Neuronal stem cell (in vitro differentiated cells): Measurements from ENCODE around the gene PCGF5.

ENCODE experiments used
- DNase-seq: peaks from one replicate; pipeline ENCODE4 v3.0.0-alpha.2; 2013; ENCODE audit warnings: low spot score
- H2AFZ ChIP-seq: one replicate; pipeline ENCODE4 v1.6.1; 2013; ENCODE audit warnings: mild to moderate bottlenecking, low read length, inconsistent platforms
- H2AK5ac ChIP-seq: 2 replicates; pipeline ENCODE4 v1.6.1; 2013; ENCODE audit warnings: low read depth, mild to moderate bottlenecking, inconsistent platforms, low read length, moderate library complexity, mixed read lengths
- H2BK120ac ChIP-seq: 2 replicates; pipeline ENCODE4 v1.6.1; 2013; ENCODE audit warnings: low read depth, mild to moderate bottlenecking, inconsistent platforms, low read length, moderate library complexity, mixed read lengths
- H2BK12ac ChIP-seq: one replicate; pipeline ENCODE4 v1.6.1; 2013; ENCODE audit warnings: low read length, inconsistent platforms
- H2BK15ac ChIP-seq: 2 replicates; pipeline ENCODE4 v1.6.1; 2013; ENCODE audit warnings: mild to moderate bottlenecking, low read length, inconsistent platforms, mixed read lengths
- H2BK5ac ChIP-seq: one replicate; pipeline ENCODE4 v1.6.1; 2013; ENCODE audit warnings: inconsistent platforms, mild to moderate bottlenecking, low read length, moderate library complexity
- H3K14ac ChIP-seq: one replicate; pipeline ENCODE4 v1.6.1; 2013; ENCODE audit warnings: low read length, inconsistent platforms
- H3K18ac ChIP-seq: 2 replicates; pipeline ENCODE4 v1.6.1; 2013; ENCODE audit warnings: low read length, inconsistent platforms
- H3K23ac ChIP-seq: 2 replicates; pipeline ENCODE4 v1.6.1; 2013; ENCODE audit warnings: low read depth, mild to moderate bottlenecking, mixed read lengths, low read length, inconsistent platforms; ENCODE audit not compliant: poor library complexity
- H3K27ac ChIP-seq: replicated peaks from 3 replicates; pipeline ENCODE4 v1.5.1; 2013; ENCODE audit warnings: low read length, inconsistent platforms
- H3K27me3 ChIP-seq, 3 experiments: 2 replicates each; pipeline ENCODE4 v1.6.1; 2013; ENCODE audit warnings: low read length in 3 of 3, mild to moderate bottlenecking in 2 of 3, inconsistent platforms in 1 of 3, low read depth in 1 of 3, mixed read lengths in 1 of 3, moderate library complexity in 1 of 3; ENCODE audit not compliant: control insufficient read depth in 3 of 3, insufficient read depth in 3 of 3
- H3K36me3 ChIP-seq, 2 donors: replicated peaks in 1 of 2; 2 replicates each; pipeline ENCODE4 v1.6.1; 2013; ENCODE audit warnings: low read length in 2 of 2; ENCODE audit not compliant: control insufficient read depth in 2 of 2, insufficient read depth in 2 of 2
- H3K4ac ChIP-seq: 2 replicates; pipeline ENCODE4 v1.6.1; 2013; ENCODE audit warnings: inconsistent platforms, mild to moderate bottlenecking, low read length, moderate library complexity
- H3K4me1 ChIP-seq, 2 donors: 1 replicate in 1 of 2; 2 replicates in 1 of 2; pipeline ENCODE4 v1.6.1; 2013; ENCODE audit warnings: low read length in 2 of 2, low read depth in 1 of 2; ENCODE audit not compliant: control insufficient read depth in 2 of 2, insufficient read depth in 1 of 2
- H3K4me2 ChIP-seq: one replicate; pipeline ENCODE4 v1.6.1; 2013; ENCODE audit warnings: mild to moderate bottlenecking, low read length, inconsistent platforms; ENCODE audit not compliant: insufficient read depth, poor library complexity, severe bottlenecking
- H3K4me3 ChIP-seq, 2 donors: 2 replicates each; pipeline ENCODE4 v1.5.1; 2013; ENCODE audit warnings: low read length in 2 of 2, mild to moderate bottlenecking in 2 of 2, inconsistent platforms in 1 of 2, moderate library complexity in 1 of 2
- H3K79me1 ChIP-seq: one replicate; pipeline ENCODE4 v1.6.1; 2013; ENCODE audit warnings: low read depth, mild to moderate bottlenecking, inconsistent platforms, low read length, moderate library complexity
- H3K9ac ChIP-seq: one replicate; pipeline ENCODE4 v1.6.1; 2013; ENCODE audit warnings: mild to moderate bottlenecking, low read depth, low read length, inconsistent platforms; ENCODE audit not compliant: poor library complexity
- H3K9me3 ChIP-seq, 2 donors: replicated peaks in 1 of 2; 2 replicates each; pipeline versions ENCODE3 to v1.6.1; 2013; ENCODE audit warnings: low read length in 2 of 2, mild to moderate bottlenecking in 2 of 2, inconsistent platforms in 1 of 2, low read depth in 1 of 2, mixed read lengths in 1 of 2, moderate library complexity in 1 of 2; ENCODE audit not compliant: control insufficient read depth in 2 of 2, insufficient read depth in 1 of 2
- H4K8ac ChIP-seq: one replicate; pipeline ENCODE4 v1.6.1; 2013; ENCODE audit warnings: low read depth, mild to moderate bottlenecking, inconsistent platforms, low read length, moderate library complexity
- H4K91ac ChIP-seq: one replicate; pipeline ENCODE4 v1.6.1; 2013; ENCODE audit warnings: low read length, low read depth, mild to moderate bottlenecking, inconsistent platforms; ENCODE audit not compliant: poor library complexity
- WGBS, 2 donors: extraction: QIAGEN DNeasy Blood & Tissue Kit; methylation state at CpG; one replicate each; pipeline ENCODE4 v1.1.7; 2013; ENCODE audit warnings: missing lambda C conversion rate in 2 of 2, mixed read lengths in 1 of 2; ENCODE audit not compliant: insufficient read length in 2 of 2, insufficient replicate concordance in 1 of 2; ENCODE audit errors: extremely low coverage in 2 of 2; 5-methylcytosine and 5-hydroxymethylcytosine counted together

PCGF5 gene

GRCh38 chr10:91289305-91289704, 68.8 kb downstream of the PCGF5 start:
- Histone ChIP-seq H3K23ac (no peak overlapping the region), H3K27me3 (peaks cover 0 to 4% (median 0%) of the 10 kb centered on the region in 3 experiments), H3K14ac (no peak overlapping the region), H3K4me2 (no peak overlapping the region), H2AFZ (no peak overlapping the region), H3K9ac (no peak overlapping the region), H3K4me1 (peaks cover 0 to 4% of the 10 kb centered on the region in 2 donors), H3K79me1 (peaks cover 3% of the 10 kb centered on the region), H3K4me3 (no peak overlapping the region), H4K91ac (no peak overlapping the region), H2BK12ac (no peak overlapping the region), H3K27ac (no peak overlapping the region), H2BK15ac (no peak overlapping the region), H2BK120ac (no peak overlapping the region), H3K9me3 (no peaks in the 10 kb centered on the region), H4K8ac (no peak overlapping the region), H2BK5ac (no peak overlapping the region), H3K36me3 (peaks cover 0 to 6% of the 10 kb centered on the region in 2 donors), H3K4ac (no peak overlapping the region), H2AK5ac (no peak overlapping the region), H3K18ac (no peak overlapping the region)
- no peak for DNase-seq
- no CpG with 5 or more reads among the region's 1 CpG for WGBS, 2 donors

DNA sequence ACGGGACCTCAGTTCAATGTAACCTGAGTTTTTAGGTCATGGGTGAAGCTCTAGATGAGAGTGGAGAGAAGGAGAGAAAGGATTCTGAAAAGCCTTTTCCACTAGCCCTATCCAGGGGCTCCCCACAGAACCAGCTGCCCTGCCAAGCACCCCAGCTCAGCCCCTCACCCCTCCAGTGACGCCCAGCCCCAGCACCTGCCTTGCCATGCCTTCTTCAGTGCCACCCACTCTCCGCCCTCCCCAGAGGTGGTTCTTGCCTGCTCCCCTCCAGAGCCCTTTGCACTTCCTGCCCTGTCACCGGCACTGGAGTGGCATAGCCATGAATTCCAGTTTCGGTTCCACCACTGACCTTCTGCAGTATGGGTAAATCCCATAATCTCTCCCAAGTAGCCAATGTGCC, 70.1 kb downstream of the PCGF5 start:
- H2BK12ac ChIP-seq: no peak overlapping the region
- H3K14ac ChIP-seq: no peak overlapping the region
- H4K8ac ChIP-seq: no peak overlapping the region
- H3K4ac ChIP-seq: no peak overlapping the region
- no peak overlapping the region for H2BK15ac ChIP-seq
- no peaks in the 10 kb centered on the region for H3K9me3 ChIP-seq
- peaks cover 2 to 3% of the 10 kb centered on the region in 2 donors for H3K4me1 ChIP-seq
- no peak overlapping the region for H2BK5ac ChIP-seq
- WGBS, 2 donors: no CpG with 5 or more reads among the region's 5 CpGs
- H2AFZ ChIP-seq: no peak overlapping the region
- no peak overlapping the region for H3K23ac ChIP-seq
- H4K91ac ChIP-seq: no peak overlapping the region
- no peak overlapping the region for H3K4me2 ChIP-seq
- no peak for DNase-seq
- H3K9ac ChIP-seq: no peak overlapping the region
- H3K27me3 ChIP-seq: peaks cover 0 to 4% (median 0%) of the 10 kb centered on the region in 3 experiments
- H3K36me3 ChIP-seq: no peaks in the 10 kb centered on the region
- H2AK5ac ChIP-seq: no peak overlapping the region
- H3K18ac ChIP-seq: no peak overlapping the region
- H3K4me3 ChIP-seq: no peak overlapping the region
- H2BK120ac ChIP-seq: no peak overlapping the region
- H3K79me1 ChIP-seq: peaks cover 3% of the 10 kb centered on the region
- no peak overlapping the region for H3K27ac ChIP-seq

DNA sequence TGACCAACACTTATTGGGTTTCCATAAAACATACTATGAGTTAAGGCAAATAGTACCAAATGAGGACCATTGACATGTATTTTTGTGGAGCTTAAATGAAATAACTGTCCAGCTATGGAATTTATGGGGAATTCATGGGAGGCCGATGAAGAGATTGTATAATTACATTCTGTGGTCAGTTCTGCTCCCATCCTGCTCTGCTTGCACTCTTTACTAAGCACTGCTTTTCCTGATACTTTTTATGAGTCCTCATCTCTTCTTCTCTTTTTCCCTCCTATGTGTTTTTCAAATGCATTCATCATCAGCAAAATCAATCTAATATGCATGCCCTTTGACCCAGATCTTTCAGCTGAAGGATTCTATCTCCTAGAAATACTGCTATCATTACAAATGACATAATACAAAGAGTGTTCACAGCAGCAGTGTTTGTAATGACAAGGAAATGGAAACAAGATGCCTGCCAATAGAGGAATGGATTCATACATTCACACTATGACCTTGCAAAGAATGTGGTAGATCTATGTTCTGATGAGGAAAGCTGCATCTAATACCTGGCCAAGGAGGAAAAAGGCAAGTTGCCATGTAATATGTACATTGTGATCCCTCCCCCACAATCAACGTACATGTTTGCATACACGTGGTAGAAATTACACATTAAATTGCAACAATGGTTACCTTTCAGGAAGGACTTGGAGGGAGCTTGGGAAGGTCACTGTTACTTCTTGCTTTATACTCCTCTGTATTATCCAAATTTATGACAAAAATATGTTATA, 73.9 kb downstream of the PCGF5 start:
- Histone ChIP-seq H2BK12ac (no peak overlapping the region), H2BK5ac (no peak overlapping the region), H2AFZ (no peak overlapping the region), H3K36me3 (no peaks in the 10 kb centered on the region), H3K9ac (no peak overlapping the region), H3K18ac (no peak overlapping the region), H3K79me1 (peaks cover 3% of the 10 kb centered on the region), H3K27ac (no peak overlapping the region), H3K4me3 (no peak overlapping the region), H2AK5ac (no peak overlapping the region), H3K9me3 (no peaks in the 10 kb centered on the region), H3K27me3 (no peaks in the 10 kb centered on the region), H3K4me1 (peaks cover 1 to 2% of the 10 kb centered on the region in 2 donors), H3K4me2 (no peak overlapping the region), H3K14ac (no peak overlapping the region), H2BK15ac (no peak overlapping the region), H2BK120ac (no peak overlapping the region), H3K4ac (no peak overlapping the region), H3K23ac (no peak overlapping the region), H4K91ac (no peak overlapping the region), H4K8ac (no peak overlapping the region)
- DNase-seq: no peak
- WGBS, 2 donors: no CpG with 5 or more reads among the region's 3 CpGs

- peaks cover 1 to 2% of the 10 kb centered on the region in 2 donors for H3K4me1 ChIP-seq
- no peak overlapping the region for H3K18ac ChIP-seq
- DNase-seq: no peak
- no peak overlapping the region for H2AFZ ChIP-seq
- H3K27me3 ChIP-seq: no peaks in the 10 kb centered on the region
- H3K9me3 ChIP-seq: no peaks in the 10 kb centered on the region
- no peak overlapping the region for H3K4ac ChIP-seq
- no peak overlapping the region for H2BK120ac ChIP-seq
- no peaks in the 10 kb centered on the region for H3K36me3 ChIP-seq
- no peak overlapping the region for H3K27ac ChIP-seq
- H3K4me2 ChIP-seq: no peak overlapping the region
- no peak overlapping the region for H2AK5ac ChIP-seq
- WGBS, 2 donors: no CpG with 5 or more reads among the region's 6 CpGs
- H3K79me1 ChIP-seq: peaks cover 3% of the 10 kb centered on the region
- no peak overlapping the region for H4K91ac ChIP-seq
- H3K9ac ChIP-seq: no peak overlapping the region
- H2BK15ac ChIP-seq: no peak overlapping the region
- no peak overlapping the region for H3K23ac ChIP-seq
- H3K14ac ChIP-seq: no peak overlapping the region
- no peak overlapping the region for H4K8ac ChIP-seq
- H2BK12ac ChIP-seq: no peak overlapping the region
- H3K4me3 ChIP-seq: no peak overlapping the region
- no peak overlapping the region for H2BK5ac ChIP-seq
Measured at GRCh38 chr10:91295346-91295745, 74.9 kb downstream of the PCGF5 start.
